Mammary epithelial cell (primary cell): ENCODE data around the gene BNIP3.

Experiments used
- EZH2 ChIP-seq: IDR thresholded peaks from 2 replicates; pipeline ENCODE4 v1.6.1; 2012; ENCODE audit warnings: low read length, inconsistent platforms, borderline replicate concordance
- TF ChIP-seq, protein P1 (sequence below), 2 donors: IDR thresholded peaks in 1 of 2; conservative IDR thresholded peaks in 1 of 2; 2 replicates each; pipeline ENCODE4 v1.5.1; 2011 to 2012; ENCODE audit warnings: inconsistent platforms in 2 of 2, low read length in 2 of 2, mild to moderate bottlenecking in 2 of 2, control low read depth in 1 of 2, low read depth in 1 of 2; ENCODE audit not compliant: insufficient read depth in 1 of 2; ENCODE audit errors: extremely low read depth in 1 of 2

DNA sequence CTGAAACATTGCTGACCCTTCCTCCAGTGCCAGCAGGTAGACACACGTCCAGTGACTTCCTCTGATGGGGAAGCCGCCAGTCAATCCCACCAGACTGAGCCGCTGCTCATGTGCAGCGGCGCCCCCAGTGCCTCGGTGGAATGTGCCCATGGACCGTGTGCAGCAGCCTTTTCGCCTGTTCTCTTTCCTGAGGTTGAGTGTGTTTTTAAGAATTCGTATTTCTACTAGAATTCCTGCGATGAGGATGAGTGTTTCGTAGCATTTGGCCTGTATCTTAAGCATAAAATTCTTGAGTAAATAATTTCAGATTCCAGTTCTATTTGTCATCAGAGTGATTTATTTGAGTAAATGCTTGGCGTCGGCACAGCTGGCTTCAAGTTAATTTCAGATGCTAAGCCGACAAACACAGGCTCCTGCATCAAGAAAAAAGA lies 35.4 kb downstream of the BNIP3 start:
- TF ChIP-seq, protein P1, sequence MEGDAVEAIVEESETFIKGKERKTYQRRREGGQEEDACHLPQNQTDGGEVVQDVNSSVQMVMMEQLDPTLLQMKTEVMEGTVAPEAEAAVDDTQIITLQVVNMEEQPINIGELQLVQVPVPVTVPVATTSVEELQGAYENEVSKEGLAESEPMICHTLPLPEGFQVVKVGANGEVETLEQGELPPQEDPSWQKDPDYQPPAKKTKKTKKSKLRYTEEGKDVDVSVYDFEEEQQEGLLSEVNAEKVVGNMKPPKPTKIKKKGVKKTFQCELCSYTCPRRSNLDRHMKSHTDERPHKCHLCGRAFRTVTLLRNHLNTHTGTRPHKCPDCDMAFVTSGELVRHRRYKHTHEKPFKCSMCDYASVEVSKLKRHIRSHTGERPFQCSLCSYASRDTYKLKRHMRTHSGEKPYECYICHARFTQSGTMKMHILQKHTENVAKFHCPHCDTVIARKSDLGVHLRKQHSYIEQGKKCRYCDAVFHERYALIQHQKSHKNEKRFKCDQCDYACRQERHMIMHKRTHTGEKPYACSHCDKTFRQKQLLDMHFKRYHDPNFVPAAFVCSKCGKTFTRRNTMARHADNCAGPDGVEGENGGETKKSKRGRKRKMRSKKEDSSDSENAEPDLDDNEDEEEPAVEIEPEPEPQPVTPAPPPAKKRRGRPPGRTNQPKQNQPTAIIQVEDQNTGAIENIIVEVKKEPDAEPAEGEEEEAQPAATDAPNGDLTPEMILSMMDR (conservative IDR thresholded peaks at IDR 0.05 in 1 of 2, IDR thresholded peaks at IDR 0.05 in 1 of 2; ENCODE audit: extremely low read depth in 1 of 2, insufficient read depth in 1 of 2, low read depth in 1 of 2, low read length in 2 of 2), result no peak
- no peak for TF ChIP-seq EZH2
